GM21447 (cell line): ENCODE results near the gene XPR1.

Experiments used
- ATAC-seq: cut with Tn5 transposase; IDR thresholded peaks from one replicate; pipeline ENCODE4 v1.9.1; 2021; ENCODE audit not compliant: unreplicated experiment

XPR1 gene

GRCh38 chr1:180925471-180926051, 293.7 kb downstream of the XPR1 start:
- ATAC-seq = no peak

GRCh38 chr1:180926164-180926981, 294.6 kb downstream of the XPR1 start:
- ATAC-seq = peak; percentile 51

DNA sequence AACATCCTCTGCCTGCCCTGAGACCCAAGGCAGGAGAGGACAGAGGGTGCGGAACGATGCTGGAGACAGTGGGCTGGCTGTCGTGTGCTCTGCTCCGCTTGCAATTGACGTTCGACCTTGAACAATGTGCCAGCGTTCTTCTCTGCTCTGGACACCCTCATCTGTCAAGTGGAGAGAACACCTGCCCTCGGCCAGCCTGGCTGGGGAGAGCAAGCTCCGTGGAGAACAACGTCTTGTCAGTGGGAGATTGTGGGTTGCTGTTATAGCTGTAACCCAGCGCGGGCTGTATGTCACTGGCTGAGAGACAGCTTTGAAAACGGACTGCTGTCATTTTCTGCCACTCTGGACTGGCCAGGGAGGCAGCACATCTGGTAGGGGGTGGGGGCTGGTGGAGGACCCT, 295.5 kb downstream of the XPR1 start:
- ATAC-seq = no peak

DNA sequence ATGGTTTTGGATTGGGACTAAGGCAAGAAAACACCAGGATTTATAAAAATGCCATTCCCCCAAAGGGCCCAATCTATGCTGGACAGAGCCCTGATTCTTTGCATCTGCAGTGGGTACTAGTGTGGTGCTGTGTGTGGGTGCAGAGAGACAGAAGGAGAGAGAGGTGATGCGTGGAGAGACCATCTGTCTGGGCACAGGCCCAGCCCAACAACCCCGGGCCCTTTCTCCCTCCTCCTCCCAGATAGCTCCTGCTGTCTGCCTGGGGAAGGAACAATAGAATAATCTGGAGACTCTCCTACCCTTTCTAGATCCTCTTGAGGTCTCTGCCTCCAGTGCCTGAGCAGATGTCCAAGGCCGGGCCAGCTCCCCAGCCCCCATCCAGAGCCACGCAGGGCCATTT, 296.0 kb downstream of the XPR1 start:
- no peak for ATAC-seq

DNA sequence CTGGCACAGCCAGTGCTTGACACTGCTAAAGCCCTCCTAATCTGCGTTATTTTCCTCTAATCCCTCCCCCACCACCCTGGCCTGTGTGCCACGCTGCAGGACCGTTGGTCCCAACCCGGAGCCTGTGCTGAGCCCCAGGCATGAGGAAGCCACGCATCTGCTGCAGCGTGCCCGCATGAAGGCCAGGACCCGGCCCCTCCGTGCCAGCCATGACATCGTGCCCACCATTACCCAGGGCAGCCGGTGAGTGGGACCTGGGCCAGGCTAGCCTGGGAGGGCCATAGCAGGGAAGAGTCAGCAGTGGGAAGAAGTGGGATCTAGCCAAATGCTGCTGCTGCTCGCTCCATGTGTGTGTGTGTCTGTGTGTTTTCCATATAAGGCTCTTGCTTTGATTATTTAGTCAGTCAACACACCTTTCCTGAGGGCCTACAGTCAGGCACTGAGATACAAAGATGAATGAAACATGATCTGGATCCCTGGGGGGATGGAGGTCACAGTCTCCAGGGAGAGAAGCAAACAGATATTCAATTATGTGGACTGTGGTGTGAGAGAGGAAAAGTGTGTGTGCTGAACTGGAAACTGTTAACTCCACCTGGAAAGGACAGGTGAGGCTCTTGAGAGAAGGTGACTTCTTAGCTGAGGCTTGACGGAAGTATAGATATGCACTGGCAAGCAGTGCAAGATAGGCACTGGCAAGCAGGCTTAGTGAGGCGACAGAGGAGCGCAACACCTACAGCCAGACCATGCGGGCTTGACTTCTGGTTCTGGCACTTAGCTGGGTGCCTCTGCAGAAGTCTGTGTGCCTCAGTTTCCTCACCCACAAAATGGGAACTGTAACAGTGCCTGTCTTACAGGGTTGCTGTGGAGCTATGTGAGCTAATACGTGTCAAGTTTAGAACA, 296.8 kb downstream of the XPR1 start:
- no peak for ATAC-seq

- no peak for ATAC-seq
These were observed 297.6 kb downstream of the XPR1 start for GRCh38 chr1:180929389-180929788.

DNA sequence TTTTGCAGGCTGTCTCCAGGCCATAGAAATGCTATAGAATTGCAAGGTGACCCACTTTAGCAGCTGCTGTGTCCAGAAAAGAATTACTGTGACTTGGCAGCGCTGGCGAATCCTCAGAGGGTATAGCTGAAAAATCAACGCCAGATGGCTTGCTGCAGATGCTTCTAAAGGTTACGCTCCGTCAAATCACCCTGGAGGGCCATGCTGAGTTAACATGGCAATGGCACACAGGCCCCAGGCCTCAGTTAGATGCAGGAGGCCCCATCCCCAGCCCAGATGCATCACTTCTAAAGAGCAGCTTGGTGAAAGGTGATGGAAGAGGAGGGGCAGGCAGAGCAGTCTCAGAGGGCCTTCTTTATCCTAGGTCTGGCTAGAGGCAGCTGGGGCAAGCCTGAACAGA, 298.9 kb downstream of the XPR1 start:
- ATAC-seq = no peak

GRCh38 chr1:180931529-180931928, 299.7 kb downstream of the XPR1 start:
- no peak for ATAC-seq

DNA sequence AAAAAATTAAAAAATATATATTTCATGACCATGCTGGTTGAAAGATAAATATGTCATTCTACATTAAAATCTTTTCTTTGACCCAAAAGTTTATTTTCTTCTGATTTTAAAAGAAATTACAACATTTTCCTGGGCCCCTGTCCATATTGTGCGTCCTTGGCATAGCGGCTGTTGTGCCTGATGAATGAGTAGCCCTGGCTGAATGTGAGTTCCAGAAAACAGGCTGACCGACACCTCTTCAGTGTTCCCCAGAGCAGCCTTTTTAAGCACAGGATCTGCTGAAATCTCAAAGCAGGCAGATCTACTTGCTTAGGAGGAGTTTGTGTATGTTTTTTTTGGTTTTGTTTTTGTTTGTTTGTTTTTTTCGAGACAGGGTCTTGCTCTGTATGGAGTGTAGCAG, 300.6 kb downstream of the XPR1 start:
- ATAC-seq = no peak

GRCh38 chr1:180933141-180933540, 301.3 kb downstream of the XPR1 start:
- ATAC-seq = no peak

GRCh38 chr1:180934563-180934962, 302.7 kb downstream of the XPR1 start:
- peak; percentile 45 for ATAC-seq

GRCh38 chr1:180935326-180936109, 303.7 kb downstream of the XPR1 start:
- peak; percentile 46 for ATAC-seq

DNA sequence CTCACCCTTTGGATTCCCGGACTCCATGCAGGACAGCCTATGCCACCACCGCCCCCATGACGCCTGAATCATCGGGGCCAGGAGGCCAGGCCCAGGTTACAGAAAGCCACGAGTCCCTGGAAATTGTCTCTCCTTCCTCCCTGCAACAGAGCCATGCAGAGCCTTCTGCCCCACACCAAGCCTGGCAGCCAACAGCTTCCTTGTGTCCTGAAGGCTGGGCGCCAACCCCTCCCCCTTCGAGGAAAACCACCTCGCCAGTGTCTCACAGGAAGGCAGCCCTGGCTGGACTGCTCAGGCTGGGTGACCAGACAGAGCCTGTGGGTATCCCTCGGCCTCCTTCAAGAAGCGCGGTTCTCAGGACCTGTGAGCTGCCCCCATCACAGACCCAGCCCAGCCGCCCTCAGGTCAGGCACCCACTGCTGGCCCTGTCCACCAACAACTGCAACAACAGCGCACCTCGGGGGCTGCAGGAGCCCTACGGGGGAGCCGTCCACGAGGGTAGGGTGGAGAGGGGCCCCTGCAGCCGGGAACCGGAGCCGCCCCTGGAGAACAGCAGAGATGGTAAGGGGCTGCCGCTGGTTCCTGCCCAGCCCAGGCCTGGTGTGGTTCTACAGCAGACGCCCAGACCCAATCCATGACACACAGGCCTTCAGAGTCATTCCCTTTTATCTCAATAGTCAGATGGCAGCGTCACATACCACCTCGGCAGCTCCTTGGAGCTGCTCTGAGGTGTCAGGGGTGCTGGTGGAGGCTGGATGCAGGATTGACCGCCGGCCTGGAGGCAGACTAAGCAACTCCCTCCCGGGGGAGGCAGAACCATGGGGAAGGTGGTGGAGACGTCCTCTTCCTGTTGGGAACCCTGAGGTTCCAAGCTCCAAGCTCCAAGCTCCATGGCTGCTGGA, 304.5 kb downstream of the XPR1 start:
- no peak for ATAC-seq

GRCh38 chr1:180937012-180937372, 305.2 kb downstream of the XPR1 start:
- no peak for ATAC-seq

- ATAC-seq = no peak
These were observed 305.9 kb downstream of the XPR1 start for GRCh38 chr1:180937624-180938225.

GRCh38 chr1:180939073-180939710, 307.4 kb downstream of the XPR1 start:
- no peak for ATAC-seq

- ATAC-seq = no peak
These were observed 307.9 kb downstream of the XPR1 start for GRCh38 chr1:180939711-180940103.
